GM18909 (cell line): ENCODE results near the gene P4HA1.
"Not testable (repeated sequence)": the region's sequence is repeated elsewhere in the genome, so short reads cannot be mapped to it uniquely, and the experiment has no call there.

Experiments
- ATAC-seq: cut with Tn5 transposase; IDR thresholded peaks from one replicate; pipeline ENCODE4 v1.9.1; 2021; ENCODE audit warnings: mild to moderate bottlenecking; ENCODE audit not compliant: unreplicated experiment, poor library complexity

P4HA1 gene

DNA sequence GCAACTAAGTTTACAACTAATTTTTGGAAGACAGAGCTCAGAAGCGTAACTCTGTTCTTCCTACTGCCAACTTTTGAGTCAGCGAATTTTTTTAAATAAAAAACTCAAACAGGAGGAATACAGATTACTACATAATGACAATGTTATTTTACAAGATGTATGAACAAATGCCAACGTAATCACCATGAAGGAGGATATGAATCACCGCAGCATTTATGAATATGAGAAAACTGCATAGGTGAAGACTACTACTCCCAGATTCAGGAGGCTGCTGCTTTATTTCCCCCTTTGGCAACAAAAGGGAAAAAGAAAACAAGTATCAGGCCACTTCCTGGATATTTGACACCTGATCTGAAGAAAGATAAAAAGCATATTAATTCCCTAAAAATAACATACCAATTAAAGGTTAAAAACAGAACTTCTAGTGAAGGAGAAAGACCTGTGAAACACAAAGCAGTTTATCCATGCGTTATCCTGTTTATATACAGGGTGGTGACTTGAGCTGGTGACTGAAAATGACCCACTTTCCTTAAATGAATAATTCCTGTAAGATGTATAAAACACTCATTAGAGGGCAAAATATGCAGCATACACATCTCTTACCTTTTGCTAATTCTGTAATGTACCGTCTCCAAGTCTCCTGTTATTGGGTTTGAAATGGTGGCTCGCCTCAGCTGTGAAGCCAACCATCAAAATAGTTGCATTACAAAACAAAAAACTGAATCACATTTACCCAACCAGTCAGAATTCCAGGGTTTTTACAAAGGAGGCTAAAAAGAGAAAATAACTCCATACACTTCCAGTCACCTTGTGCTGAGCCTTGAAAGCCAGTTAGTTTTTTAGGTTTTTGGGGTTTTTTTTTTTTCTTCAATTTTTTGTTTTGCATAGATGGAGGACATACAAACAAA is 52.0 kb downstream of the P4HA1 start:
- ATAC-seq, result no peak

DNA sequence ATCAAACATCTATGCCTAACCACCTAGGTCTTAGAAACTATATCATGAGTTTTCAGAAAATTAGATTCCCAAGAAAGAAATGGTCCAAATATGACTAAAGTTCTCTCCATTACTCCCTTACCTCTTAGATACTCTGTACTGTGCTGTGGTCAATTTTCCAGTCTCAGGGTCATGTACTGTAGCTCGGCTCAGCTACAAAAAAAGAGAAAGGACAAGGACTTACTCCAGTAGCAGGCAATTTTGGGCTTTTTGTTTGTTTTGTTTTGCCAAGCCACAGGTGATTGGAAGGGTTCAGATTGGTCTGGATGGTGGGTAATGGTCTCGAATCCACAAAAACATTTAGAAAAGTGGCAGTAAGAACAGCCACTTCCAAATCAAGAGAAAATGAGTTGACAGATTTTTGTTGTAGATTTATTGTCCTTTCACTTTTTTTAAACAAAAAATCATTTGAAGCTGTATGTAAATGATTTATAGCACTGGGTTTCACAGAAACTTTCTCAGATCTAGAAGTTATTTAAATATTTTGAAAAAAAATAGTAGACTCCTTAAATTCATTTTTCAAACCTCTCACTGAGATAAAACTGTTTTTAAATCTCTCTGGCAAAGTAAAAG is 52.8 kb downstream of the P4HA1 start:
- no peak for ATAC-seq

DNA sequence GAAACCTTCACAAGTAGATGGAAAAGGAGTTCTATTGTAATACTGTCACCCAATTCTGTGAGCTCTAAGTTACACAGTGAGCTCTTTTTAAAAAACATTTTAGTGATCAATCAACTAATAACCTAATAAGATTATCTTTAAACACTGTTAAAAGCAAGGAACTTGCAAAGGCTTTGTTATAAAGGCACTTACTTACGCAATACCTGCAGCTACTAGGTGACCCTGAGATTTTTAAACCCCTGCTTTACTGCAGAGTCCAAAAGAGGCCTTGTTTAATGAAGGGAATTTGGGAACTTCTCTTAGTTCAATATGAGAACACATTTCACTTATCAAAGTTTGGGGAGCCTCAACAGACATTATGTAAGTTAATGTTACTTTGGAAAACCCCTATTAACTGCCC is 53.3 kb downstream of the P4HA1 start:
- no peak for ATAC-seq

DNA sequence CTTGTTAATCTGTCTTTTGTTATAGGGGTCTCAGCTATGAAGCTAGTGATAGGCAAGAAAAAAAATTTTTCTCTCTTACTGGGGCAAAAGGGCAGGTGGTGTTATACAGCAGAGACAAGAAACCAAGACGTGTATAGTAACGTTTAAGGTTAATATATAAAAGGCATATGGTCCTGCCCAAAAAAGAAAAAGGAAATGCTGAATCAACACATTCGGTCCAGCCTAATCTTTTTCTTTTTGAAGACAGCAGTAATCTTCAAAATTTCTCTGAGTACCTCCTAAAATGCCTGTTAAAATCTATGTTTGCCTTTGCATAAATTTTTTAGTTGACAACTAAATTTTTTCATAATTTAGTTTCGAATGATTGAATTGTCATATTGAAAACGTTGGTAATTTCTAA is 54.5 kb downstream of the P4HA1 start:
- no peak for ATAC-seq

DNA sequence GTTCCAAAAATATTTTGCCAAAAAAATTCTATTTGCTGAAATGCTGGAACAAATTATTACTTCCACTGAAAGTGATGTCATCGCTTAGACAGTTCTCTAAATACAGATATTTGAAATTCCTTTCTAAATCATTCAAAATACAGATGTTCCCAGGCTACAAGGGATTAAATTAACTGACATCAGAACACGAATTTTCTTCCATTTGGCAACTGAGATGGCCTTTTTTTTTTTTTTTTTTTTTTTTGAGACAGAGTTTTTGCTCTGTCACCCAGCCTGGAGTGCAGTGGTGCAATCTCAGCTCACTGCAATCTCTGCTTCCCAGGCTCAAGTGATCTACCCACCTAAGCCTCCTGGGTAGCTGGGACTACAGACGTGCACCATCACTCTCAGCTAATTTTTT is 57.0 kb downstream of the P4HA1 start:
- no peak for ATAC-seq

DNA sequence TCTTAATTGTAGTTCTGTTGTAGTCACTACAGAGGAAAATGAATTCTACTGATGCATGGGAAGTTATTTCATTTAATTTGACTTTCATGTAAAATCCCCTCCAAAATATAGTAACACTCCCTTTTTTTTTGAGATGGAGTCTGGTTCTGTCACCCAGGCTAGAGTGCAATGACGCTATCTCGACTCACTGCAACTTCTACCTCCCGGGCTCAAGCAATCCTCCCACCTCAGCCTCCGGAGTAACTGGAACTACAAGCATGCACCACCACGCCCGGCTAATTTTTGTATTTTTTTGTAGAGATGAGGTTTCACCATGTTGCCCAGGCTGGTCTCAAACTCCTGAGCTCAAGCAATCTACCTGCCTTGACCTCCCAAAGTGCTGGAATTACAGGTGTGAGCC is 60.4 kb downstream of the P4HA1 start:
- ATAC-seq, result not testable (repeated sequence)

DNA sequence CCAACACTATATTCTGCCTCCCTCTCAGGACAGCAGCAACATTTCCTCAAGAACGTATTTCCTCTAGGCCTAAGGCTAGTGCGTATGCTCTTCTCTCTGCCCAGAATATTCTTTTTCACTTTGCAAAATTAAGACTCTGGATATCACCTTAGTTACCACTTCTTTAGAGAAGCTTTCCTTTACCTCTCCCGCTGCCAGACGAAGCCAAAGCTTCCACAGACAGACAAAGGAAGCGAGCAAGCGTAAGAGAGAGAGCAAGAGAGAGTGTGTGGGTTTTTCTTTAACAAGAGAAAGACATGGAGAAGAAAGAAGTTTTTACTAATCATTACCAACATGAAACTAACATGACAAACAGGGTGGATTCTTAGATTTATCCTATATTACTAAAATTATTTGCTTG is 64.1 kb downstream of the P4HA1 start:
- no peak for ATAC-seq

DNA sequence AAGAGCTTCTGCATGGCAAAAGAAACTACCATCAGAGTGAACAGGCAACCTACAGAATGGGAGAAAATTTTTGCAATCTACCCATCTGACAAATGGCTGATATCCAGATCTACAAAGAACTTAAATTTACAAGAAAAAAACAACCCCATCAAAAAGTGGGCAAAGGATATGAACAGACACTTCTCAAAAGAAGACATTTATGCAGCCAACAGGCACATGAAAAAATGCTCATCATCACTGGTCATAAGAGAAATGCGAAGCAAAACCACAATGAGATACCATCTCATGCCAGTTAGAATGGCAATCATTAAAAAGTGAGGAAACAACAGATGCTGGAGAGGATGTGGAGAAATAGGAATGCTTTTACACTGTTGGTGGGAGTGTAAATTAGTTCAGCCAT is 70.0 kb downstream of the P4HA1 start:
- not testable (repeated sequence) for ATAC-seq

DNA sequence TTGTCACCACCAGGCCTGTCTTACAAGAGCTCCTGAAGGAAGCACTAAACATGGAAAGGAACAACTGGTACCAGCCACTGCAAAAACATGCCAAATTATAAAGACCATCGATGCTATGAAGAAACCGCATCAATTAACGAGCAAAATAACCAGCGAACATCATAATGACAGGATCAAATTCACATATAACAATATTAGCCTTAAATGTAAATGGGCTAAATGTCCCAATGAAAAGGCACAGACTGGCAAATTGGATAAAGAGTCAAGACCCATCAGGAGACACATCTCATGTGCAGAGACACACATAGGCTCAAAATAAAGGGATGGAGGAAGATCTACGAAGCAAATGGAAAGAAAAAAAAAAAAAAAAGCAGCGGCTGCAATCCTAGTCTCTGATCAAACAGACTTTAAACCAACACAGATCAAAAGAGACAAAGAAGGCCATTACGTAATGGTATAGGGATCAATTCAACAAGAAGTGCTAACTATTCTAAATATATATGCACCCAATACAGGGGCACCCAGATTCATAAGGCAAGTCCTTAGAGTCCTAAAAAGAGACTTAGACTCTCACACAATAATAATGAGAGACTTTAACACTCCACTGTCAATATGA is 73.1 kb downstream of the P4HA1 start:
- not testable (repeated sequence) for ATAC-seq

DNA sequence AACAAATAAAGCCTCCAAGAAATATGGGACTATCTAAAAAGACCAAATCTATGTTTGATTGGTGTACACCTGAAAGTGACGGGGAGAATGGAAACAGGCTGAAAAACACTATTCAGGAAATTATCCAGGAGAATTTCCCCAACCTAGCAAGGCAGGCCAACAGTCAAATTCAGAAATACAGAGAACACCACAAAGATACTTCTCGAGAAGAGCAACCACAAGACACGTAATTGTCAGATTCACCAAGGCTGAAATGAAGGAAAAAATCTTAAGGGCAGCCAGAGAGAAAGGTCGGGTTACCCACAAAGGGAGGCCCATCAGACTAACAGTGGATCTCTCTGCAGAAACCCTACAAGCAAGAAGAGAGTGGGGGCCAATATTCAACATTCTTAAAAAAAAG is 73.7 kb downstream of the P4HA1 start:
- not testable (repeated sequence) for ATAC-seq

DNA sequence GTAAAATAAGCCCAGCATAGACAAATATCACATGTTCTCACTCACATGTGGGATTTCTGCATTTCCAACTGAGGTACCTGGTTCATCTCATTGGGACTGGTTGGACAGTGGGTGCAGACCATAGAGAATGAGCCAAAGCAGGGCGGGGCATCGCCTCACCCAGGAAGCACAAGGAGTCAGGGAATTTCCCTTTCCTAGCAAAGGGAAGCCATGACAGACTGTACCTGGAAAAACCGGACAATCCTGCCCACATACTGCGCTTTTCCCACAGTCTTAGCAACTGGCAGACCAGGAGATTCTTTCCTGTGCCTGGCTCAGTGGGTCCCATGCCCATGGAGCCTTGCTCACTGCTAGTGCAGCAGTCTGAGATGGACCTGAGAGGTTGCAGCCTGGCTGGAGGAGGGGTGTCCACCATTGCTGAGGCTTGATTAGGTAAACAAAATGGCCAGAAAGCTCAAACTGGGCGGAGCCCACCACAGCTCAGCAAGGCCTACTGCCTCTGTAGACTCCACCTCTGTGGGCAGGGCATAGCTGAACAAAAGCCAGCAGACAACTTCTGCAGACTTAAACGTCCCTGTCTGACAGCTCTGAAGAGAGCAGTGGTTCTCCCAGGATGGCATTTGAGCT is 75.0 kb downstream of the P4HA1 start:
- not testable (repeated sequence) for ATAC-seq

DNA sequence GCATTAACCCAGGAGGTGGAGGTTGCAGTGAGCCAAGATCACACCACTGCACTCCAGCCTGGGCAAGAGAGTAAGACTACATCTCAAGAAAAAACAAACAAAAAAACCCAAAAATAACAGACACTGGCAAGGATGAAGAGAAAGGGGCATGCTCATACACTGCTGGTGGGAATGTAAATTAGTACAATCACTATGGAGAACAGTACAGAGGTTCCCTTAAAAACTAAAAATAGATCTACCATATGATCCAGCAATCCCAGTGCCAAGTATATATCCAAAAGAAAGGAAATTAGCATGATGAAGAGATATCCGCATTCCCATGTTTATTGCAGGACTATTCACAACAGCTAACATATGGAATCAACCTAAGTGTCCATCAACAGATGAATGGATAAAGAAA is 75.6 kb downstream of the P4HA1 start:
- ATAC-seq, result no peak

DNA sequence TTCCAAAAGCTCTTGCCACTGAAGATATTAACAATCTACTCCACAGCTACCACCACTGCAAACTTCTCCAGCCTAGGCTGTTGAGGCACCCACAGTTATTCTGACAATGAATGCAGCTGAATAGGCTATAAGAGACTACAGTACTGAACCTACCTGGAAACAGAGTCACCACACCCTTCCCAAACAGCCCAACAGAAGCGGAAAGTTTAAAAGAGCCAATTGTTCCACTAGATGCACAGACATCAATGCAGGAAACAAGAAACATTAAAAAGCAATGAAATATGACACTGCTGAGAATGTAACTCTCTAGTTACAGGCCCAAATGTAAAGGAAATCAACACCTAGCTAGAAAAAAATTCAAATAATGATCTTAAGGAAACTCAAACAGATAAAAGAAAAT is 77.6 kb downstream of the P4HA1 start:
- ATAC-seq, result no peak

DNA sequence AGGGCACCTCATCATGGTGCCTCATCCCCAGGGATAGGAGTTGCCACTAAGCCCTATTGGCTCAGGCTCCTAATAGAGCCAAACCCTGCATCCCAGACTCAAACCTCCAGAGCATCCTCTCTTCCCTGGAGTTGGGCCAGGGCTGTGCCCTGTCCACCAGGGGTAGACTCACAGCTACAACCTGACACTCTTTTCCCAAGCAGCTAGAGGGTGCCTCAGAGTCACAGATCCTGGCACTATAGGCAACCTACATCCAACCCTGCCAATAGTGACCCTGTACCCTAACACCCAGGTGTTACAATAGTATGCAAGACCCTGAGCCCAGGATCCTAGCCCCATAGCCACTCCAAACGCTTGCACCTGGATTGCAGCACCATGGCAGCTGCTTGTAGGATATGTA is 78.0 kb downstream of the P4HA1 start:
- ATAC-seq, result no peak

DNA sequence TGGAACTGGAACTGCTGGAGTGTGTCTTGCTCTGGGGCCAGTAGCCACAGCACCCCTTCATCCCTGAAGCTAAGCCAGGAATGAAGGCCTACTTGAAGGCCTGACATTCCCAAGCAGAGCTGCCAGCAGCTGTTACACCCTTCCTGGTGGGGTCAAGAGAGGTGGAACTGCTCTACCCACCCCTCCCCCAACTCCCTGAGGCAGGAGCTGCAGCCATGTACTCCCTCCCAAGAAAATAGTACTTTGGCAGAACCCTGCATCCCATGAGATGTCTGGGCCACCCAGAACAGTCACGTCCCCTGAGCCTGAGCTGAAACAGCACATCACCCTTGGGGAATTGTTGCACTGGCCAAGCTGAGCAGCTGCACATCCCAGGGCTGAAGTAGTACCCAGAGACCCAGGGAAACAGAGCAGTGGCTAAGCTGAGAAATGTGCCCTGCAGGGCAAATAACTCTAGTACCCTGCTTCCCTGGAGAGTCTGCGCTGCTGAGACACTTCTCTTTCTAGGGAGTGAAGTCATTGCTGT is 78.6 kb downstream of the P4HA1 start:
- ATAC-seq, result no peak

DNA sequence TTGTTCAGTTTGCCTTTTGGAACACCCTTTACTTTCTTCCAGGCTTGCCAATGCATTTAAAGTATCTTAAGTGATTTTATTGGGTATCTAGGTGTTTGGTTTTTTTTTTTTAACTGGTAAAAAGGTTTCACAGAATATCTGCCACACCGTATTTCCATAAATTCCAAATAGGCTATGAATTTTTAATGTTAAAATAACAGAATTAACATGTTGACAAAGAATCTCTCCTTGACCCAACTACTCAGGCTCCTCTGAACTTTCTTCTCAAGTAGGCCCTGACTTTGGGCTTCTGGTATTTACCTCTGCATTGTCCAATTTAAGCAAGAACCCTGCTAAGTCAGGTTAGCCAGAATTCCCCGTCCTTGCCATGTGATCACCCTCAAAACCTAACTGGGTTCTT is 80.9 kb downstream of the P4HA1 start:
- ATAC-seq, result no peak

DNA sequence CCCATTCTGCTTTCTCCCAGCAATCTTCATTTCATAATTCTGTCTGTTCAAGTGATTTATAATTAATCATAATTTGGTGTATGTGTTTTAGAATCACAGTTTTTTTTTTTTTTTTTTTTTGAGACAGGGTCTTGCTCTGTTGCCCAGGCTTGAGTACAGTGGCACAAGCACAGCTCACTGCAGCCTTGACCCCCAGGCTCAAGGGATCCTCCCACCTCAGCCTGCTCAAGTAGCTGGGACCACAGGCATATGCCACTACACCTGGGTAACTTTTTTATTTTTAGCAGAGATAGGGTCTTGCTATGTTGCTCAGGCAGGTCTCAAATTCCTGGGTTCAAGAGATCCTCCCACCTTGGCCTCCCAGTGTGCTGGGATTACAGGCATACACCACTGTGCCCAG is 92.8 kb downstream of the P4HA1 start:
- no peak for ATAC-seq

DNA sequence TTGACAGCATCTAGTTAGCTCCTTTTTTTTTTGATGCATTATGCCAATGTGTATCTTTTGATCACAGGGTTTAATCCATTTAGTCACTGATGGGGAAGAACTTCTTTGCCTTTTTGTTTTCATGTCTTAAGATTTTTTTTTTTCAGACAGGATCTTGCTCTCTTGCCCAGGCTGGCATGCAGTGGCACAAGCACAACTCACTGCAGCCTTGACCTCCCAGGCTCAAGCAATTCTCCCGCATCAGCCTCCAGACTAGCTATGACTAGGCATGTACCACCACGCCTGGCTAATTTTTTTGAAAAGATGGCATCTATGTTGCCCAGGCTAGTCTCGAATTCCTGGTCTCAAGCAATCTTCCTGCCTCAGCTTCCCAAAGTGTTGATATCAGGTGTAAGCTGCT is 95.7 kb downstream of the P4HA1 start:
- no peak for ATAC-seq

DNA sequence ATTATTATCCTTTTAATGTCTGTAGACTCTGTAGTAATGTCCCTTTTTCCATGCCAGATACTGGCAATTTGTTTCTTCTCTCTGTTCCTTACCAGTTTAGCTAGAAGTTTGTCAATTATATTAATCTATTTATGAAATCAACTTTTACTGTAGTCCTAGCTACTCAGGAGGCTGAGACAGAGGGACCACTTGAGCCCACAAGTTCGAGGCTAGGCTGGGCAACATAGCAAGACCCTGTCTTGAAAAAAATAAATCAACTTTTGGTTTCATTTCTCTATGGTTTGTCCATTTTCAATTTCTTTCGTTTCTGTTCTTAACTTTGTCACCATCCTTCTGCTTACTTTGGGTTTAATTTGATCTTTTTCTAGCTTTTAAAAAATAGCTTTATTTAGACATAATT is 99.6 kb downstream of the P4HA1 start:
- ATAC-seq, result no peak

DNA sequence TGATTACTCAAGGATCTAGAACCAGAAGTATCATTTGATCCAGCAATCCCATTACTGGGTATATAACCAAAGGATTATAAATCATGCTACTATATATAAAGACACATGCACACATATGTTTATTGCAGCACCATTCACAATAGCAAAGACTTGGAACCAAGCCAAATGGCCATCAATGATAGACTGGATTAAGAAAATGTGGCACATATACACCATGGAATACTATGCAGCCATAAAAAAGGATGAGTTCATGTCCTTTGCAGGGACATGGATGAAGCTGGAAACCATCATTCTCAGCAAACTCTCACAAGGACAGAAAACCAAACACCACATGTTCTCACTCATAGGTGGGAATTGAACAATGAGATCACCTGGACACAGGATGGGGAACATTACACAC is 101.2 kb downstream of the P4HA1 start:
- ATAC-seq, result not testable (repeated sequence)

DNA sequence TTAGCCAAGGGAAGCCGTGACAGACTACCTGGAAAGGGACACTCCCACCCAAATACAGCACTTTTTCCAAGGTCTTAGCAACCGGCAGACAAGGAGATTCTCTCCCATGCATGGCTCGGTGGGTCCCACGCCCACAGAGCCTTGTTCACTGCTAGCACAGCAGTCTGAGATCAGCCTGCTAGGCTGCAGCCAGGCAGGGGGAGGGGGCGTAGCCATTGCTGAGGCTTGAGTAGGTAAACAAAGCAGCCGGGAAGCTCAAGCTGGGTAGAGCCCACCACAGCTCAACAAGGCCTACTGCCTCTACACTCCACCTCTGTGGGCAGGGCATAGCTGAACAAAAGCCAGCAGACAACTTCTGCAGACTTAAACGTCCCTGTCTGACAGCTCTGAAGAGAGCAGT is 106.9 kb downstream of the P4HA1 start:
- ATAC-seq, result not testable (repeated sequence)
